ENCODE results near the gene PLCE1.
"Not testable (repeated sequence)": the region's sequence is repeated elsewhere in the genome, so short reads cannot be mapped to it uniquely, and the experiment has no call there.

PLCE1 gene

GRCh38 chr10:93993782-93994437, at the start of gene PLCE1:
TSS of gene PLCE1 (plus strand) at chr10:93993931. CDS start at chr10:94031047, 37,116 bp downstream.
- DNase-seq = no peak

GRCh38 chr10:93945819-93946218, 47.9 kb upstream of the PLCE1 start:
- no peak for DNase-seq

- DNase-seq = no peak
These were observed 46.7 kb upstream of the PLCE1 start for GRCh38 chr10:93947055-93947454.

- DNase-seq = no peak
These were observed 46.2 kb upstream of the PLCE1 start for GRCh38 chr10:93947524-93947923.

DNA sequence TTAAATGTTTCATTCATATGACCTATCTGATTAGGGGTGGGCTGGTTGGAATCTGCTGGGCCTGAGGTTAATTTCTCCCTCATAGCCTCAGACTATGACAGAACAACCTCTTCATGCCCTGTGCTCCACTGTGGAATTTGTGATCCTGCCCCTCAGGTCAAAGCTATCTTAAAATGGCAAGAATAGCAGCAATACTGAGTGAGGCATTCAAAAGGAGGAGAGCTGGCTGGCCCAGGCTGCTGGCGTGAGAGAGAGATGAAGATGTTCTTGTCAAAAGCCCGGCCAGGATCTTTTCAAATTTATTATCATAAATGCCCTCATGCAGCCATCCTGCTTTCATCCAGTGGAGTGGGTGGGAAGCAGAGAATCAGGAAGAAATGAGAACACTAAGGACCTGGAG, 41.8 kb upstream of the PLCE1 start:
- DNase-seq = no peak

GRCh38 chr10:93954299-93954698, 39.4 kb upstream of the PLCE1 start:
- DNase-seq = no peak

GRCh38 chr10:93954726-93955363, 38.9 kb upstream of the PLCE1 start:
- DNase-seq = no peak

GRCh38 chr10:93958834-93959233, 34.9 kb upstream of the PLCE1 start:
- DNase-seq = no peak

DNA sequence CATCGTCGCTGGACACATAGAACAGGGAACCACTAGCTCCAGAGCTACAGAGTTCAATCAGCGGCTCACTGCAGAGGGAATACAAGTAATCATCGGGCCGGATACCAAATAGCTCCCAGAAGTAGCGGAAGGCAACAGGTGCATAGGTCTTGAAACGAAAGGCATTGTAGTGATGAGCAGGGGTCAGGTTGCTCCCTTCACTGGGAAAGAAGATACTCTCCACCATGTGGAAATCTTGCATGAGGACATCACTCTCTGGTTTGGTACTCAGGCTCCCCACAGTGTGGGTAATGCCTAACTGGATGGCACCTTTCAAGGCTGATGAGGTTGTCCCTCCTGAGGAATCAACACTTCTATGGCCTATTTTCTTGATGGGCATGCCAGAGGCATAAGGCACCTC, 32.7 kb upstream of the PLCE1 start:
- not testable (repeated sequence) for DNase-seq

DNA sequence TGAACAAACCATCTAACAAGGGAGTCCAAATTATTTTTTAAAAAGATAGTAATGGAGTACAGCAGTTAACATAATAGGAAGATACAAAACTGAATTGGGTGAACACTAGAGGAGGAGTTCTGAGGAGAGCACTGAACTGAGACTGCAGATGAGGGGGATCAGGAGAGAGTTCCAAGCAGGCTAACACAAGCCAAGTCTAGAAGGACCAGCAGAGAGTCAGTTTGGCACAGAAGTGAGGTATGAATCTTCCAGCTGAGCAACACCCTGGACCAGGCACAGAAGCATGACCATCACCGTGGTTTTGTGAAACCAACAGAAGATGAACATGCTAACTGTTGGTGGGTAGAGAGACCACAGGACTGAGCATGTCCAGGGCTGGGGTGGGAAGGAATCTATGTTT, 30.8 kb upstream of the PLCE1 start:
- no peak for DNase-seq

GRCh38 chr10:93963434-93963833, 30.3 kb upstream of the PLCE1 start:
- no peak for DNase-seq

DNA sequence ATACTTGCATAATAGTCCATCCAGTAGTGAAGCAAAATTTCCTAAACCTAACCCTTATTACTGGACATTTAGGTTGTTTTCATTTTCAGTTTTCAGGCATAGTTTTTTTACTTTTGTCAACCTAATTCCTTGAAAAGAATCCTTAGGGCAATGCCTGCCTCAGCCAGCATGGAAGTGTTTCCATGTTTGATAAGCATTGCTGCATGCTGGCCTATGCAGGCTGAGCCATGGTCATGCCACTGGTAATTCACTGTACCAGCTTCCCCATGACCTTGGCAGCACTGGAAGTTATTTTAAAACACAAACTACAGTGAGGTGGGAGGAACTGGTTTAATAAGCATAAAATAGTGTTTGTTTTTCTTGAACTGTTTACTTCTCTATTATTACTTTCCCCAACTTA, 27.8 kb upstream of the PLCE1 start:
- DNase-seq = no peak

DNA sequence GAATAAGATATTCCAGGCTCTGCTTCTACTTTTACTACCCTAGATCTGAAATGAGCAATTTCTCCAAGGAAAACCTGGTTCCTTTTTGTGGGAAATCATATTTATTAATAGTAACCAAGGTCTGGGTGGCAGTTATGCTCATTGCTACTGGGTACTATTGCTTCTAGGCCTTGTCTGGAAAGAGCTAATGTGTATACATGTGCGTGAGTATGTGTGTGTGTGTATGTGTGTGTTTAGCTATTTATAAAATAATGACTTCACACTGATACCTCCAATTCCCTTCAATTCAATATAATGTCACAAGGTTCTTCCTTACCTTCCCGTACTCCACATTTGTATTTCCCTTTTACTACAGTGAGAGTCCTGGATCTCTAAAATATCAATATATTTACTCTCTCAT, 26.0 kb upstream of the PLCE1 start:
- no peak for DNase-seq

DNA sequence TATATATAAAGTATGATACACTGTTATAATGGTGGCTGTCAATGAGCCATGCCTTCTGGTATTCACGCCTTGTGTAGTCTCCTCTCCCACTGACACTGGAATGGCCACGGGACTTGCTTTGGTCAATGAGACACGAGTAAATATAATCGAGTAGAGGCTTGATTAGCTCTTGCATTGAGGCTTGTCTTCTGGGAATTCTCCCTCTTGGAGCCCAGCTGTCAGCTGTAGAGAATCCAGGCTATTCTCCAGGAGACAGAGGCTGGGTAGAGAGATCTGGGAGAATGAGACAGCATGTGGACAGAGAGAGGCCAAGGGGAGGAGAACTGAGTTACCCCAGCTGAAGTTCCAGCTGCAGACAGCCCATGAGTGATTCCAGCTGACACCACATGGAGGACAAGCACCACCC, 25.2 kb upstream of the PLCE1 start:
- no peak for DNase-seq

GRCh38 chr10:93970433-93971010, 23.2 kb upstream of the PLCE1 start:
- DNase-seq = not testable (repeated sequence)

- no peak for DNase-seq
These were observed 19.8 kb upstream of the PLCE1 start for GRCh38 chr10:93973748-93974445.

DNA sequence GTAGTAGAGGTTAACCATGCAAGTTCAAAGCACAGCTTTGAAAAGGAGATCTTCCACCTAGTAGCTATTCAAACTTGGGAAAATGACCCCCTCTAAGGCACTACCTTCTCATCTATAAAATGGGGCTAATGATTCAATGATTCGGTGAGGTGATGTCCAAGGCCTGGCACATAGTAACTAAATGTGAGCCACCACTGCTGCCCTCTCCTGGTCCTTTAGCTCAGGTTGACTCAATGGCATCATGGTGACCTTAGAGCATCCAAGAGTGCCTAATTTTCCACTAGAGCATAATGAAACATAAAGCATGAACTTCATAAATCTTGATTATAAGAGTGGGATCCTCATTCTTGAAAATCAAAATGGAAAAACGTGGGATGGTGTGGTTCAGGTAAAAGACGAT, 16.3 kb upstream of the PLCE1 start:
- no peak for DNase-seq

- no peak for DNase-seq
These were observed 13.2 kb upstream of the PLCE1 start for GRCh38 chr10:93980486-93980885.

DNA sequence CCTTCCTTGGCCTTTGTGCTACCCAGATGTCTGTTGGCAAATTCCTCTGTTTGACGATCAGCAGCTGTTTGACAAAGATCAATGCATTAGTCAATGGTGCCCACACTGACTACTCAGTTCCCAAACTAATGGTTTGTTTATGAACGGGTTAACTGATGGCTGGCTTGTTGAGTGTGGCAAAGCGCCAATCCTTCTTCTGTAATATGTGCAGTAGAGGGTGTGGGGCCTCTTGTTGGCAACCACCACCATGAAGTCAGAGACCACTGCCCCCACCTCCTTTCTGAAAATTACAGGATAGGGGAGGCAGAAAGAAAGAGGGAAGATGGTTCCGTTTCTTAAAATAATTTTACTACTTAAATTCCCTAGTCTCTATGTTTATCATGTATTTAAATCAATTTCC, 2.6 kb upstream of the PLCE1 start:
- no peak for DNase-seq

DNA sequence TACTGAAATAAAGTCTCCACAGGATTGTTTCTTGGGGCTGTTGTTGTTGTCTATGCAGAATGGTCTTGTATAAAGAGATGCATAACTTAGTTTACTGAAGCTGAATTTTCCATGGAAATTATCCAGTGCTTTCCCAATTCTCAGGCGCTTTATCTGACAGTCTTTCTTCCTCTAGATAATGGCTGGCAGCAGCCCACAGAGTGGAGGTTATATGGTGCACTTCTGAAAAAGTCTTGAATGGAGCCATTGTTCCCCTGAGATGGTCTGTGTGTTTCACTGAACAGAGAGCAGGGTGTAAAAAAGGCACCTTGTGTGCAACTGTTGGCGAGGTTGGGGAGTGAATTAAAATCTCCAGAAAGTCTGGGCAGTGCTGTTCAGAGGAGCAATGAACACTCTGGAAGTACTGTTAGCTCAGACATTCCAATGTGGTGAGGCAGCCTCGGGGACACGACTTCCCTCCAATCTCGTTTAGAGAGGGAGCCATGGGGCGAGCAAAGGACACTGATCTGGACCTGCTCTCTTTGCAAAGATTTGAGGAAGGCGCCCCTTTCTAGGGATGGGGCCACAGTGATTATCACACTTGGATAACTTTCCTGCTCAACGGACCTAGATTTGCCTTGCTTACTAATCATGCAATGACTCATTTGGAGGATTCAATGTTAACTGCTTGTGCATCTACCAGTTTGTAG, 2.0 kb upstream of the PLCE1 start:
- DNase-seq = no peak

GRCh38 chr10:93992400-93993030, 1.2 kb upstream of the PLCE1 start:
- DNase-seq = no peak

DNA sequence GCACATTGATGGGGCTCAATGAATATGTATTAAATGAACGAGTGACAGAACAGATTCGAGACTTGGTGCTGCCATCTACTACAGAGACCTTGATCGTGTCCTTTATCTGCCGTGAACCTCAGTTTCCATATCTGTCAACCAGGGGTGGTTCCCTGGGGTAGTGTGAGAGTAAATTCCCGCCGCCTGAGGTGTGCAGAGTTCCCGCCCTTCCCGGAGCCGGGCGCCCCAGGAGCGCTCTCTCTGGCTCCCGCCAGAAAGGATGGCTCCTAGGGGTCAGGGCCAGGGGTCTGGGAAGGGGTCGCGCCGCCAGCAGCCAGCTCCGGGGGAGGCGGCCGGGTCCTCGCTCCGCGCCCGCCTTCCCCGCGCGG, 333 bp upstream of the PLCE1 start:
- DNase-seq = no peak

DNA sequence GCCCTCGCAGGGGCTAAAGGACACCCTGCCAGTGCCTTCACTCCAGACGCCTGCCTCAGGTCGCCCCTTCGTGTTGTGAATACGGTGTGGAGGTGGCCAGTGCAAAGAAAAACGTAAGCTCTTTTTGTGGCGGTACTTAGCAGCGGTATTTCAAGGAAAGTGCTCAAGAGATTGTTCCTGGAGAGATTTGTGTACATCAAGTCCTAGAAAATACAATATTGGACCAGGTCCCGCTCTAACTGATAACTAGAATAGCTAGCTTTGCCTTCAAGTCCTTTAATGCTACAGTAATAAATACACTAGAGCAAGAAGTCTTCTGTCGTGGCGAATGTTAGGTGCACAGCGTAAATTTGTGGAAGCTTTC, 689 bp downstream of the PLCE1 start:
- no peak for DNase-seq
